T1000 (cell line): ENCODE results near the gene YDJC.
A peak's percentile ranks its signal among the peaks of the same experiment; 100 is the strongest.
"Not testable (repeated sequence)": the region's sequence is repeated elsewhere in the genome, so short reads cannot be mapped to it uniquely, and the experiment has no call there.

Experiments used
- DNase-seq: peaks from one replicate; lab custom pipeline; 2025; ENCODE audit warnings: mixed read lengths; lab: John Stamatoyannopoulos, UW

The YDJC gene, protein sequence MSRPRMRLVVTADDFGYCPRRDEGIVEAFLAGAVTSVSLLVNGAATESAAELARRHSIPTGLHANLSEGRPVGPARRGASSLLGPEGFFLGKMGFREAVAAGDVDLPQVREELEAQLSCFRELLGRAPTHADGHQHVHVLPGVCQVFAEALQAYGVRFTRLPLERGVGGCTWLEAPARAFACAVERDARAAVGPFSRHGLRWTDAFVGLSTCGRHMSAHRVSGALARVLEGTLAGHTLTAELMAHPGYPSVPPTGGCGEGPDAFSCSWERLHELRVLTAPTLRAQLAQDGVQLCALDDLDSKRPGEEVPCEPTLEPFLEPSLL

DNA sequence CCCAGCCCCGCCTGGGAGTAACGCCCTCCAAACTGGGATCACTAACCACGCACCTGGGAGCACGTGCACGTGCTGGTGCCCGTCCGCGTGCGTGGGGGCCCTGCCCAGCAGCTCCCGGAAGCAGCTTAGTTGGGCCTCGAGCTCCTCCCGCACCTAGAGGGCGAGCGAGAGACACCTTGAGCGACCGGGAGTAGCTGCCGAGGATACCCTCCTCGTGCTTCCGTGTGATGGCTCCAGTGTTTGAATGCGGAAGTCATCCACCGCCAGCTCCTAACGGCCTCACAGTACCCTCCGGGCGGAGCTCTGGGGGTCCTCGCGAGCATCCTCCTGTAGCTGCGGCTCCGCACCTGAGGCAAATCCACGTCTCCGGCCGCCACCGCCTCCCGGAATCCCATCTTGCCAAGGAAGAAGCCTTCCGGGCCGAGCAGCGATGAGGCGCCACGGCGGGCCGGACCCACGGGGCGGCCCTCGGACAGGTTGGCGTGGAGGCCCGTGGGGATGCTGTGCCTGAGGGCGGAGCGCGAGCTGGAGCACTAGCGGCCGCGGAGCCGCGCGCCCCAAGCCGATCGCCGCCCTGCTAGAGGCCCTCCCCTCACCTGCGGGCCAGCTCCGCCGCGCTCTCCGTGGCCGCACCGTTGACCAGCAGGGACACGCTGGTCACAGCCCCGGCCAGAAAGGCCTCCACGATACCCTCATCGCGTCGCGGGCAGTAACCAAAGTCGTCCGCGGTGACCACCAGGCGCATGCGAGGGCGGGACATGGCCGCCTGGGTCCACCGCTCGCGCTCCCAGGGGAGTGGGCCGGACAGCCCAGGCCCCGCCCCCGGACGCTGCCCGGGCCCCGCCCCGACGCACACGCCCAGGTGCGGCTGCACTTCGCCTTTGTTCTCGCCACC lies at the start of gene YDJC:
Gene YDJC (minus strand): TSS at position 768 of the 895 bp plus-strand sequence. CDS start 8 bp downstream, at position 760.
- peak; percentile 88 for DNase-seq

DNA sequence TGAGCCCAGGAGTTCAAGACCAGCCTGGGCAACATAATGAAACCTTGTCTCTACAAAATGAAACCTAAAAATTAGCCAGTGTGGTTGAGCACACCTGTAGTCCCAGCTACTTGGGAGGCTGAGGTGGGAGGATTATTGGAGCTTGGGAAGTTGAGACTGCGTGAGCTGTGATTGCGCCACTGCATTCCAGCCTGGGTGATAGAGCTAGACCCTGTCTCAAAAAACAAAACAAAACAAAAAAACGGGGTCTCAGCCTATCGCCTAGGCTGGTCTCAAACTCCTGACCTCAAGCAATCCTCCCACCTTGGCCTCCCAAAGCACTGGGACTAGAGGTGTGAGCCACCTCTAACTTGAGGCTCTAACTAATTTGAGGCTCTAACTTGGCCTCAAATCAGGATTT lies 49.6 kb upstream of the YDJC start:
- DNase-seq, result no peak

DNA sequence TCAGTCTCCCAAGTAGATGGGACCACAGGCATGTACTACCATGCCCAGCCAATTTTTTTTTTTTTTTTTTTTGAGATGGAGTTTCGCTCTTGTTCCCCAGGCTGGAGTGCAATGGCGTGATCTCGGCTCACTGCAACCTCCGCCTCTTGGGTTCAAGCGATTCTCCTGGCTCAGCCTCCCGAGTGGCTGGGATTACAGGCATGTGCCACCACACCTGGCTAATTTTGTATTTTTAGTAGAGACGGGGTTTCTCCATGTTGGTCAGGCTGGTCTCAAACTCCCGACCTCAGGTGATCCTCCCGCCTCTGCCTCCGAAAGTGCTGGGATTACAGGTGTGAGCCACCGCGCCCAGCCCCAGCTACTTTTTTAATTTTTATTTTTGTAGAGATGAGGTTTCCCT lies 49.0 kb upstream of the YDJC start:
- DNase-seq, result not testable (repeated sequence)

DNA sequence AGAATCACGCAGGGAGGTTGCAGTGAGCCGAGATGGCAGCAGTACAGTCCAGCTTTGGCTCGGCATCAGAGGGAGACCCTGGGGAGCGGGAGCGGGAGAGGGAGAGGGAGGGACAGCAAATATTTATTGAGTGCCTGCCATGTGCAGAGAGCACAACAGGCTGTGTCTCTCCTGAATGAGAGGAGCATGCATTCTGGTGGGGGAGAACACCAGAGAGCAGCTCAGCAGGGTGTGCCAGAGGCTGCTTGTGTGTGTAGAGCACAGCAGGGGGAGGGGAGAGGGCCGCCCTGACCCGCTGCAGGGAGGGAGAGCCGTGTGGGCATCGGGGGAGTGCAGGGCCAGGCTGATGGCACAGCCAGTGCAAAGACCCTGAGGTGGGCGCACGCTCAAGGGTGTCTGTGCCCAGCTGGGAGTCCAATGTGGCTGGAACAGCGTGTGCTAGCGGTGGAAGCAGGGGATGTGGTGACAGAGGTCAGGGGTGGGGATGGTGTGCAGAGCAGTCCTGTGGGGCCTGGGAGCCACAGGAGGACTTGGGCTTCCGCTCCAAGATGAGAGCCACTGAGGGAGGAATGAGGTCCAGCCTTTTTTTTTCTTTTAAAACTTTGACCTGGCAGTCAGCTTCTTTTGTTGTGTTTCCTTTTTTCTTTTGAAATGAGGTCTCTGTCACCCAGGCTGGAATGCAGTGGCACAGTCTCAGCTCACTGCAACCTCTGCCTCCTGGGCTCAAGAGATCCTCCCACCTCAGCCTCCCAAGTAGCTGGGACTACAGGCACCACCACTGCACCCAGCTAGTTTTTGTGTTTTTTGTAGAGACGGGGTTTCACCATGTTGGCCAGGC lies 48.0 kb upstream of the YDJC start:
- no peak for DNase-seq

DNA sequence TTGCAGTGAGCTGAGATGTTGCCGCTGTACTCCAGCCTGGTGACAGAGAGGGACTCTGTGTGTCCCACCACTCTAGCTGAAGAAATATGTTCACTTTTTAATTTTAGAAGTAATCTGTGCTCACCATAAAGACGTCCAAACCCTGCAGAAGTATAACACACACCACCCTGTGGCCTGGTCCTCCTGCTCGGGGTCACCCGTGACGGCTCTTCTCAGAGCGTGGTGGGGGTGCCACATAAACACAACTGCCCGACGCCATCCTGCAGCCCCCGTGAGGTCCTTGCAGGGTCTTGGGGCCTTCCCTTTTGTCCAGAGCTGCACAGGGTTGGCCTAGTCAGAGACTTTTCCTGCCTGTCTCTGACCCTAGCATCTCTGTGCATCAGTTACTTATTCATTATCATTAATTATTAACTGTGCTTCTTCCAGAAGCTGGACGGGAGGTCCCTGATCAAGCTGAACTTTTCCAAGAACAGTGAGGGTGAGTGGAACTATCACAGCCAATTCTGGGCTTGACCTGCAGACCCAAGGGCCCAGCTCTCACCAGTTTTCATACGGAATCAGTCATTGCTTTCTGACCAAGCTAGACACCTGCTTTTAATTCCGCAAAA lies 44.9 kb upstream of the YDJC start:
- DNase-seq, result no peak

DNA sequence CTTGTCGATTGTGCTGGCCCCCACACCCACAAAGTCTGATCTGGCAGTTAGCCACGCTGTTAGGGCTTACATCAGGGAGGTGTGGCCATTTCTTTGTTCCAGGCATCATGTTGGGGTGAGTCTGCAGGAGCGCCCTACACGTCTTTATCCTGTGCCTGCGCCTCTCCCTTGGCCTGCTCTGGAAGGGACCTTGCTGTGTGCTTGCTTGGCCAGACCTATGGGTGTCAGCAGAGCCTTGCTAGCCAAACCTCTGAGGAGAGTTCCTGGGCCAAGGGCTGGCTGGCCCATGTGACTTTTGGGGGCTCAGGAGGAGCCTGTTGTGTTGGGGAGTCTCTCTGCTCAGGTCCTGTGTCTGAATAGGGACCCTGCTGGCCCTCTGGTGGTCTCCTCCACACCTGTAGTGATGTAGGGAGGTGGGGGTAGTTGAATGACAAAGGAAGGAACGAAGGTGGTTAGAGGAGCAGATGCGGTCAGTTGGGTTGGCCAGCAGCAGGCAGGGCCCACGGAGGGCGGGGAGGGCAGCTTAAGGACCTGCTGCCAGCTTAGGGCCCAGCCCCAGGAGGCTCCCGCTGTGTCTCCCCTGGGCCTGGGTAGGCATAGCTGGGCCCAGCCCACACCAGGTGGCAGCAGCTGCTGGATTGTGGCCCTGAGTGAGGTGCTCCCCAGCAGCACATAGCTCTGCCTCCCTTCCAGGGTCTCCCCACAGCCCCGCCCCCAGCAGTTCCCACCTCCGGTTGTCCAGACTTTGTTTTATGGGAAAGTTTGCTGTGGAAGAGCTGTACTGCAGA lies 43.9 kb upstream of the YDJC start:
- no peak for DNase-seq

DNA sequence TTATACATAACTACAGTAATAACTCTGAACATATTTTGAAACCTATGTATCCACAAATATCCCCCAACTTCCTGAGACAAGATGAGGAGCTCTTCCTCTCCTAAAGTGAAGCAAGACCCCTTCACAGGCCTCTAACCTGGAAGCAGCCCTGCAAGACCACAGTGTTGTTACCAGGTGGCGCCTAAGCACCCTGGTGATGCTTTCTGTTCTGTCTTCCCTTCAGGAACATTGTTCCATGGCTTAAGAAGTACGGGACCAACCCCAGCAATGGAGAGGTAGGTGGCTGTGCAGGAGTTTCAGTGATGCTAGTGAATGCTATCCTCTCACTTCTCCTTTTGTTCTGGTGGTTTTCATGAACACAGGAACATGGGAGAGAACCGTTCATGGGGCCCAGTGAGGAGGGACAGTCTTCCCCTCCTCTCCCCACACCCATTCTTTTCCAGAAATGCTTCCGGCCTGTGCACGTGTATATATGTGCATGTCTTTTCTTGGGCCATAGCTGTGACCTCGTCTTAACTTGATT lies 42.3 kb upstream of the YDJC start:
- no peak for DNase-seq

DNA sequence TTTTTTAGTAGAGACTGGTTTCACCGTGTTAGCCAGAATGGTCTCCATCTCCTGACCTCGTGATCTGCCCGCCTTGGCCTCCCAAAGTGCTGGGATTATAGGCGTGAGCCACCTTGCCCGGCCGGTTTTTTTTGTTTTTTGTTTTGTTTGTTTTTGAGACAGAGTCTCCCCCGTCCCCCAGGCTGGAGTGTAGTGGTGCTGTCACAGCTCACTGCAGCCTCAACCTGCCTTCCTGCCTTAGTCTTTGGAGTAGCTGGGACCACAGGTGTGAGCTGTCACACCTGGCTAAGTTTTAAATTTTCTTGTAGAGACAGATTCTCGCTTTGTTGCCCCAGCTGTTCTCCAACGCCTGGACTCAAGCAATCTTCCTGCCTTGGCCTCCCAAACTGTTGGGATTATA lies 39.2 kb upstream of the YDJC start:
- DNase-seq, result no peak

DNA sequence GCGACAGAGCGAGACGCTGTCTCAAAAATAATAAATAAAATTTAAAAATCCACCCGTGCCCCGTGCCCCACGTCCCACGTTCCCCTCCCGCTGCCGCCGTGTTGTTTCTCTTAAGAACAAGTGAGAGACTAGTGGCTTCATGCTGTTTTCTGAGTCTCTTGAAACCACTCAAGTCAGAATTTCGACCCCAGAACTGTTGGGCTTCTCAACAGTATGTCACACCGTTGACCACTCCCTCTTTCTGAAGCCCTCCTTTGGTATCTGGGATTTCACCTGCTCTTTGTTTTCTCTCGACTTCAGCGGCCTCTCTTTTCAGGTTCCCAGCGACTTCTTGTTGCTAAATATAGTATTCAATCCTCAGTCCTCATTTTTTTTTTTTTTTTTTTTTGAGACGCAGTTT lies 37.0 kb upstream of the YDJC start:
- no peak for DNase-seq

DNA sequence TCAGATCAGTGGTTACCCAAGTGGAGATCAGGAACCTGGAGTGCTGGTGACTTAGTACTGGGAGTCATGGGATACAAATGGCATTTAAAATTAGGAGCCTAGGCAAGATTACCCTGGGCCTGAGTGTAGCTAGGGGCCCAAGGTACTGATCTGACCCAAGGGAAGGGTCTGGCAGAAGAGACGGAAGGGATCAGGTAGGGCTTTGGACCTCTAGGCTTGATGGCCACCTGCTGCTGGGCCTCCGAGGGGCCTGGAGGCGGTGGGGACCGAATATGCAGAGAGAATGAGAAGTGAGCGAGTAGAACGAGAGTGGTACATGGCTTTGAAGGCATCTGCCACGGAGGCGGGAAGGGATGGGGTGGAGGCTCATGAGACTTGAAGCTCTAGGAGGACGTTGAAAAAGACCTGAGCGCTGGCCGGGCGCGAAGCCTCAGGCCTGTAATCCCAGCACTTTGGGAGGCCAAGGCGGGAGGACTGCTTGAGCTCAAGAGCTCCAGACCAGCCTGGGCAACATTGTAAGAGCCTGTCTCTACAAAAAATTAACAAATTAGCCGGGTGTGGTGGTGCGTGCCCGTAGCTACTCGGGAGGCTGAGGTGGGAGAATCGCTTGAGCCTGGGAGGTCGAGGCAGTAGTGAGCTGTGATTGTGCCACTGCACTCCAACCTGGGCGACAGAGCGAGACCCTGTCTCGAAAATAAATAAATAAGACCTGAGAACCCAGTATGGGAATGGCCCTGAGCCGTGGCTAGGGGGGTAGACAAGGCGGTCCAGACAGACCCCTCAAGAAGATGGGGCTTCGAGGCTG lies 35.4 kb upstream of the YDJC start:
- DNase-seq, result no peak

DNA sequence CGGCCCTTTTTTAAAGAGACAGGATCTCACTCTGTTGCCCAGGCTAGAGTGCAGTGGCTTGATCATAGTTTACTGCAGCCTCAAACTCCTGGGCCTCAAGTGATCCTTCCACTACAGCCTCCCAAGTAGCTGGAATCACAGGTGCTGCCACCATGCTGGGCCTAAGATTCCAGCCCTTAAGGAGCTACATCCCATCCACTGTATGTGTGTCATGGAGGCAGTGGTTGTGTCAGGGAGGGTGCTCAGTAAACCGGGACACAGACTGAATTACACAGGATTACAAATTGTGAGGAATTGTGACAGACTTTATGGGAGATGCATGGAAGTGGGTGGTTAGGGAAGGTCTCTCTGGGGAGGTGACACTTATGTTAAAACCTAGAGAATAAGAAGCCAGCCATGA lies 33.9 kb upstream of the YDJC start:
- DNase-seq, result no peak

DNA sequence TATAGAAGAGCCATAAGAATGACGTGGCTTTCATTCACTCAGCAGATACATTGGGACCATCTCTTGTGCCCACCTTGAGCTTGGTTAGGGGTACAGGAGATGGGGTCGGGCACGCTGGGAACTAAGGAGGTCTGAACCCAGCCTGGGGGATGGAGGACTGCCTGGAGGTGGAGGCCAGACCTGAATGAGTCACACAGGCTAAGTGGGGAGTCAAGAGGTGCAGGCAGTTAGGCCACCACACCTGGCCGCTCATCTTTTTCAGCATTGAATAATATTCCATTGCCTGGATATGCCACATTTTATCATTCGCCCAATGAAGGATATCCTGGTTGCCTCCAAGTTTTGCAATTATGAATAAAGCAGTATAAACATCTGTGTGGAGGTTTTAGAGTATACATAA lies 32.2 kb upstream of the YDJC start:
- no peak for DNase-seq

DNA sequence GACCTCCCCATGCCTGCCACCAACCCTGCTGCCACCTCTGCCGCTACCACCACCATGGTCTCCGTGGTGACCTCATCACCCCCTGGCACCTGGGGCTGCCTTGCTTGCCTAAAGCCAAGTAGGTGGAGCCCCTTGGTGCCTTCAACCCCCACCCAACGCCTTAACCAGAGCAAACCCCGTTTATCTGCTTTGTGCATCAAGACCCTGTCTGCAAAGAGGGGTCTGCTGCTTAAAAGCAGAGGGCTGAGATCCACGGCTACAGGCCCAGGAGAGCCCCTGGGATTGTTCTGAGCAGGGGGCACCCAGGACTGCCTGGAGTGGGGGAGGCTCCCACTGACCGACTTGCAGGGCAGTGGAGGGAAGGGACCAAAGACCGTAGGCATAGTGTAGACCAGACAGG lies 31.1 kb upstream of the YDJC start:
- DNase-seq, result no peak

DNA sequence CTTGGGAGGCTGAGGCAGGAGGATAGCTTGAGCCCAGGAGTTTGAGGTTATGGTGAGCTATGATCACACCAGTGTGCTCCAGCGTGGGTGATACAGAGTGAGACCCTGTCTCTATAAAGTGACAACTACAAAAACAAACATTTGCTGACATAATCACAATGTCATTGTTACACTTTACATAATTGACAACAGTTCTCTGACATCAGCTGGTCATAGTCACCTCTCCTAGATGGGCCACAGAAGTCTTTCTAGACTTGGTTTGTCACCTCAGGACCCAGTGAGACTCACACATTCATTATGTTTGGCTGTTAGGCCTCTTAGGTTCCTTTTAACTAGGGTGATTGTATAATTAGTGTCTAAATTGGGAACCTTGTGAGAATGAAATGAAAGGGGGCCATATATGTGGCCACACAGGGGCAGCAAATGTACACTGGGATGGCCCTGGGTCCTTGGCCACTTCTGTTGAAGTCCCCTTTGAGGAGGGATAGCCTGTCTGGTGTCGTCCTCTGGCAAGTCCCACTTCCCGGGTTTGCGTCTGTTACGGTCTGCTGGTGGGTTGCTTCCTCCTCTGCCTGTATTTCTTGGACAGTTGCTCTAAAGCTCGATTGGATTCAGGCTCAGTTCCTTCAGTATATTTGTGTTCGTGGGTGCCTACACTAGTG lies 30.2 kb upstream of the YDJC start:
- no peak for DNase-seq

DNA sequence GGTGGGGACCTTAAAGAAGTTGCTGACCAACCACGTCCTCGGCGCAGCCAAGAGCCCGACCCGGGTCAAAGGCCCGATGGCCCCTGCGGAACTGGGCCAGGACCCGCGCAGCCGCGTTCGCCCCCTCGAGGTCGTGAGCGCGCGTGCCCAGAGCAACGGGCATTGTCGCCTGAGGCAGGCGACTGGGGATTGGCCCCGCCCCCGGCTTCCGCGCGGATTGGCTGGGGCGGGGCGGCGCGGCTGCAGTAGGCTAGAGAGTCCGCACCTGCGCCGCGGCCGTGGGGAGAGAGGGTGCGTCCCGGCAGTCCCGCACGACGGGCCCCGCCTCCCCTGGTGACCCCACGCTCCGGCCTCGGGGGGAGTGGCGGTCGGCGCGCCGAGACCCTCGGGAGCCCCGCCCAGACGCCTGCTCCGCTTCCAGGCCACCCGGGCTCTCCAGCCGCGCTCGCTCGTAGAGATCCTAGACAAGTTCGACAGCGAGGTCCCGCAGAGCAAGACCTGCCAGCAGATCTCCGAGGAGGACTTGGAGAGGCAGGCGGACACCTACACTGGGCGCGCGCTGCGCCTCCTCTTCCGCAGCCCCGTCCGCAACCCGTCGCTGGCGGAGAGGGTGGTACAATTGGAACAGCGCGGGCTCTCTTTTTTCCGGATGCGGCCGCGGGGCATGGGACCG lies 27.7 kb upstream of the YDJC start:
- peak; percentile 59 for DNase-seq

DNA sequence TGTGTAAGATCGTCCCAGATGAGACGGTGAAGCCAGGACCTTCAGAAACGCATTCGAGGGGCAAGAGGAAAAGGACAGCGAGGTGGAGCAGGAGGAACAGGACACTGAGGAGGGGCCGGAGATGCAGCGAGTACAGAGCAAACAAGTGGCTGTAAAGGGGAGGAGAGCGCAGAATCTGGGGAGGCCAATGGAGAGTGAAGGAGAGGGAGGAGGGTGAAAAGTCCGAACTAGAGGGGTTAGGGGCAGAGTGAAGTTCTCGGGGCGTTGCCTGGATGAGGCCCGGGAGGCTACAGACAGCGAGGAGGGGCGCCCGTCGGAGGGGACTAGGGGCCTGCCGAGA lies 27.2 kb upstream of the YDJC start:
- no peak for DNase-seq

DNA sequence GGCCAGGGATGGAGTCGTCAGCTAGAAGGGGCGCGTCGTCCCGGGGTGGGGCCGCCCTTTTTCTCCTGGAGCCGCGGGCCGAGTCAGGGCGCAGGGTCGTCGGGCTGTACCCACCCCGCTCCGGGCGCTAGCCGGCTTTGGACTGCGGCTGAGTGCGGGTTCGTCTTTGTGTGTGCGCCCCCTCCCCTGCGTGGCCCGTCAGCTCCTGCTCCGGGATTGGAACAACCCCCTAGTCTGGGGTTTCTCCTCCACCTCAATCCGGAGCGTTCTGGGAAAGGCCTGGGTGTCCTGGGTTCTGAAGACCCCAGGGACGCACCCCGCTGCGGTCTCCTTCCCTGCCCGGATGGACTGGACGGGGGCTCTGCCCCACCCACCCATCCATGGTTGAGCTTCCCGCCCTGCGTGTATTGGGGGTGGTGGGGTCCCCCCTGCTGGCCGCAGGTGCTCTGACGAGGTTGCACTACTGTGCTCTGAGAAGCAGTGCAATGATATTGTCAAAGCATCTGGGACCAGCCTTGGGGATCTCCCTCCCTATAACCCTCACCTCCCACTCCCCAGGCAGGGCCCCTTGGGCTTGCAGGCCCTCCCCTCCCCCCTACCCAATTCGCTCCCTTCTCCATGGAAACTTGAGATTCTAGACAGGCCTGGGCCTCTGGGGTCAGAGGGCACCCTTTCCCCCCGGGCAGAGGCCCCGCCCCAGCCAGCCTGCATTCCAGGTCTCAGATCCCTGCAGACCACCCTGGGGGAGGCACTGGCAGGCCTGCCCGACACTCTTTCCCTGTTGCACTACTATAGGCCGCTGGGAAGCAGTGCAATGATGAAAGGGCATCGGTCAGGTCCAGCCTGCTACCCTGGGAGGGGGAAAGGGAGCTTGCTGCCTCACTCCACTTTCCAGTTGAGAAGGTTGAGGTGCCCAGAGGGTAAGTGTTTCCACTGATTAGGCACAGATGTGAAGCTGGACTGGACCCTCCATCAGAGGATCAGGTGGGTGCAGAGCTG lies 23.0 kb upstream of the YDJC start:
- DNase-seq, result no peak
